Brain microvascular endothelial cell (primary cell): Measurements from ENCODE around the gene S100A3.
"Not testable (repeated sequence)": the region's sequence is repeated elsewhere in the genome, so short reads cannot be mapped to it uniquely, and the experiment has no call there.

Experiments
- DNase-seq: peaks from one replicate; pipeline ENCODE4 v3.0.0-alpha.2; 2020
- H3K27ac ChIP-seq: fragments of 250-450 bp; sonication (Bioruptor Pico); 2 replicates; pipeline ENCODE4 v1.5.1; 2020; ENCODE audit warnings: mild to moderate bottlenecking, moderate library complexity
- H3K27me3 ChIP-seq: fragments of 250-450 bp; sonication (Bioruptor Pico); replicated peaks from 2 replicates; pipeline ENCODE4 v1.5.1; 2020; ENCODE audit warnings: mild to moderate bottlenecking
- H3K36me3 ChIP-seq: fragments of 250-450 bp; sonication (Bioruptor Pico); replicated peaks from 2 replicates; pipeline ENCODE4 v1.5.1; 2020; ENCODE audit warnings: mild to moderate bottlenecking
- H3K4me3 ChIP-seq: 2 replicates; pipeline ENCODE4 v1.5.1; 2011; ENCODE audit warnings: low read depth, mild to moderate bottlenecking, control low read depth, low read length, moderate library complexity
- in situ Hi-C: cut with HindIII; loops from 2 replicates; pipeline ENCODE4 v1.10.0; 2017; ENCODE audit warnings: low sequenced_read_pairs, low pct_ligation_motif_present
- TF ChIP-seq, protein P1 (sequence below): IDR thresholded peaks from 2 replicates; pipeline ENCODE4 v1.5.1; 2011; ENCODE audit warnings: low read depth, mild to moderate bottlenecking, moderate library complexity, low read length, control low read depth, inconsistent platforms; ENCODE audit errors: missing control alignments

S100A3 gene

DNA sequence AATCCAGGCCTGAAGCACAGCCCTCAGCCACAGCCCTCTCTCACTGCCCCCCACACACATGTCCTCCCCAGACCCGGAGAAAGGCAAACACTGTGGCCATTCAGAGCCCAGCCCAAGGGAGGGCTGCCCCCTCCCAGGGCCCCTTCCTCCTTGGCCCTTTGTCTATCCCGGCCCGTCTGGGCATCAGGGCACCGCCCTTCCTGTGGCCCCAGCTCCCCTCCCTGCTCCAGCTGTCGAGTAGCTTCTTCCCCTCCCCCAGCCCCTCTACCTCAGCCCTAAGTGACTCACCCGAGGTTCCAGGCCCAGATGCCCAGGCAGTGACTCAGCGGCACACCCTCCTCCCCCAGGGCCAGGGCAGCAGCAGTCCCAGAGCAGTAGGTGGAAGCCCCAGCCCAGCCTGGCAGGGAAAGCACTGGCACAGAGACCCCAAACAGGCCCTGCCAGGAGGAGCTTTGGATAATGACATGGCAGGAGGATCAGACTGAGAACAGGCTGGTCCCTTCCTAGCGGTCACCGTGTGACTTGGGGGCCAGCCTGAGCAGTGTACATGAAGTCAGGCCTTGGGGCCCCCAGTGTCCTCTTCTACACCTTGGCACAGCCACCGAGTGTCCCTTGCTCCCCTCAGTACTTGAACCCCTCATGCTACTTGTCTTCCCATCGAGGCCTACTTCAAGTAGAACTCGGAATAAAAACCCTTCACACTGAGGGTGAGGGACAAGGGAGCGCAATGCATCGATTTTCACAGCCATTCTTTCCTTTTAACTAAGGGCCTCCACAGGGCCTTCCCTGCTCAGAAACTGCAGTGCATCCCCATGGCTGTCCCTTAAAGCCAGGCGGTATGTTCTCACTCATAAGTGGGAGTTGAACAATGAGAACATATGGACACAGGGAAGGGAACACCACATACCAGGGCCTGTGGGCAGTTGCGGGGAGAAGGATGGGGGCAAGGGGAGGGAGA lies 17.6 kb upstream of the S100A3 start:
- Histone ChIP-seq H3K27me3 (no peaks in the 10 kb centered on the region), H3K27ac (peak overlapping the region; percentile 97), H3K4me3 (no peak overlapping the region), H3K36me3 (no peaks in the 10 kb centered on the region)
- in situ Hi-C loops, result no loop called here
- peak; percentile 98 for DNase-seq
- TF ChIP-seq, protein P1, sequence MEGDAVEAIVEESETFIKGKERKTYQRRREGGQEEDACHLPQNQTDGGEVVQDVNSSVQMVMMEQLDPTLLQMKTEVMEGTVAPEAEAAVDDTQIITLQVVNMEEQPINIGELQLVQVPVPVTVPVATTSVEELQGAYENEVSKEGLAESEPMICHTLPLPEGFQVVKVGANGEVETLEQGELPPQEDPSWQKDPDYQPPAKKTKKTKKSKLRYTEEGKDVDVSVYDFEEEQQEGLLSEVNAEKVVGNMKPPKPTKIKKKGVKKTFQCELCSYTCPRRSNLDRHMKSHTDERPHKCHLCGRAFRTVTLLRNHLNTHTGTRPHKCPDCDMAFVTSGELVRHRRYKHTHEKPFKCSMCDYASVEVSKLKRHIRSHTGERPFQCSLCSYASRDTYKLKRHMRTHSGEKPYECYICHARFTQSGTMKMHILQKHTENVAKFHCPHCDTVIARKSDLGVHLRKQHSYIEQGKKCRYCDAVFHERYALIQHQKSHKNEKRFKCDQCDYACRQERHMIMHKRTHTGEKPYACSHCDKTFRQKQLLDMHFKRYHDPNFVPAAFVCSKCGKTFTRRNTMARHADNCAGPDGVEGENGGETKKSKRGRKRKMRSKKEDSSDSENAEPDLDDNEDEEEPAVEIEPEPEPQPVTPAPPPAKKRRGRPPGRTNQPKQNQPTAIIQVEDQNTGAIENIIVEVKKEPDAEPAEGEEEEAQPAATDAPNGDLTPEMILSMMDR, result no peak

DNA sequence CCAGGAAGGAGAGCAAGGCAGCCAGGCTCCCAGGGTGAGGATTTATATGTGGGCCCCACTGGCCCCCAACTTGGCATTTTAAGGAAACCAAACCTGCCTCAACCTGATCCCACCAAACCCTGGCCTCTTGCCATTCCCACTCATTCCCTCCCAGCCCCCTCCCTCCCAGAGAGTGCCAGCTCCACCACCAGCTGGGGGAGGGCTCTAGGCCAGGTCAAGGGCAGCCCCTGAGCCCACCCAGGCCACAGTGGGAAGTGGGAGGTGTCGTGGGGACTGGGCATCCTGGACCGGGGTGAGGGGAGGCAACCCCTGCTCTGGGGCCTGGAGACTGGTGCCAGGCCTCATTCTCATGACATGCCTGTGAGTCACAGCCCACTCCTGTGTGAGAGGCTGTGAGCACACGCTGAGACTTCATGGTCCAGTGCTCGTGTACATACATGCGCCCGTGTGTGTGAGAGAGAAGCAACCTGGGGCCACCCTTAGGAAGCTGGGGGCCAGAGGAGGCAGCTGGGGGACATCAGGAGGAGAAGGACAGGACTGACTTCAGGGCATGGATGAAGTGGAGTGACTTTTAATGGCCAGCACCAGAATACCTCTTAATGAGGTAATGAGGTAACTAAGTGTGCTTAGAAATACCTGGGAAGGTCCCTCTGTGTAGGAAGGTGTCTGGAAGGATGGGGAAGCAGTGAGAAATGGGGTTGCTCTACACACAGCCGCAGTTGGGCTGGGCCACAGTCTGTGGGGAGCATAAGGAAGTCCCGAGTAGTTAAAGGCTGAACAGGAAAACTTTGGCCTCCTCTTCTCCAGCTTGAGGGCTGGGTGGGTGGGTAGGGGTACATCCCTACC lies 16.7 kb upstream of the S100A3 start, which contains the start of gene S100A2:
TSS of gene S100A2 (minus strand) at position 316 of the 846 bp plus-strand sequence. CDS start 1,967 bp downstream, outside the sequence.
- H3K4me3 ChIP-seq, result no peak within 1 kb of the TSS
- TF ChIP-seq, protein P1, result no peak
- DNase-seq, result peak; percentile 77
- H3K27me3 ChIP-seq, result no peaks in the 10 kb centered on the region
- peak within 1 kb of the TSS; percentile 97 for H3K27ac ChIP-seq
- in situ Hi-C loops, result no loop called here
- no peaks in the 10 kb centered on the region for H3K36me3 ChIP-seq

DNA sequence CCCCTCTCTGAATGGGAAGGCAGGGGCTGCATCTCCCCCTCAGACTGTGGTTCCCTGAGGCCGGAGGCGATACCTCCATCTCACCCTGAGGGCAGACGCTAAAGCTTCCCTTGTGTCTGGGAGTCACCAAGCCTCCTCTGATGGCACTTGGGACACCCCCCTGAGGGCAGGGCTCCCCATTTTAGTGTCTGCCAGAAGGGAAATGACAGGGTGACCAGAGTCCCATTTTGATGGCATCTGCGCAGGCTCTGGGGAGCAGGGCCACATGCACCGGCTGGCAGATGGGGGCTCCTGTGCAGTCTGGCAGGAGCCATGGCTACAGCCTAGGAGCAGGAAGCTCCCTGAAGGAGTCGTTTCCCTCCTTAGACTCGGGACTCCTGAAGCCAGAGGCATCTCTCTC lies 14.9 kb upstream of the S100A3 start:
- in situ Hi-C loops, result no loop called here
- no peaks in the 10 kb centered on the region for H3K36me3 ChIP-seq
- no peaks in the 10 kb centered on the region for H3K27me3 ChIP-seq
- H3K4me3 ChIP-seq, result no peak overlapping the region
- no peak for DNase-seq
- no peak overlapping the region for H3K27ac ChIP-seq
- TF ChIP-seq, protein P1, result no peak

DNA sequence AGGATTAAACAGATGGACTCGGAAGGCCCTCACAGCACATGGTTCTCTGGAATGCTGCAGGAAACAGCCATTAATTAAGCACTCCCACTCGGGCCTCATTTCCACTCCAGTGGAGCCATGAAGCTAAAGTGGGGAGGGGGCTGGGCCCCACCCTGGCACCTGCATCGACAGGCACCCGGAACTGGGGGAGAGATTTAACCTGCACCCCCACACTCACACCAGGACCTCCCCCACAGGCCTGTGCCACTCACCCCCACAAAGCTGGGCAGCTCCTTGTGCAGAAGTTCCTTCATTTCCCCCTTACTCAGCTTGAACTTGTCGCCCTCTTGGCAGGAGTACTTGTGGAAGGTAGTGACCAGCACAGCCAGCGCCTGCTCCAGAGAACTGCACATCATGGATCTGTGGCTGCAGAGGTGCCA lies 14.4 kb upstream of the S100A3 start:
- TF ChIP-seq, protein P1, result no peak
- no peak overlapping the region for H3K27ac ChIP-seq
- H3K27me3 ChIP-seq, result no peaks in the 10 kb centered on the region
- DNase-seq, result no peak
- in situ Hi-C loops, result no loop called here
- H3K36me3 ChIP-seq, result no peaks in the 10 kb centered on the region
- no peak overlapping the region for H3K4me3 ChIP-seq

DNA sequence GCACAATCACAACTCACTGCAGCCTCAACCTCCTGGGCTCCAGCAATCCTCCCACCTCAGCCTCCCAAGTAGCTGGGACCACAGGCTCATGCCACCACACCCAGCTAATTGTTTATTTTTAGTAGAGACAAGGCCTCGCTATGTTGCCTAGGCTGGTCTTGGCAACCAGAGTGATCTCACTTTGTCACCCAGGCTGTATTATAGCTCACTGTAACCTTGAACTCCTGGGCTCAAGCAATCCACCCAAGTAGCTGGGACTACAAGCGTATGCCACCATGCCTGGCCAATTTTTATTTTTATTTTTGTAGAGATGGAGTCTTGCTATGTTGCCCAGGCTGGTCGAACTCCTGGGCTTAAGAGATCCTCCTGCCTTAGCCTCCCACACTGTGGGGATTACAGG lies 13.0 kb upstream of the S100A3 start:
- H3K27me3 ChIP-seq, H3K36me3 ChIP-seq, H3K4me3 ChIP-seq, DNase-seq, in situ Hi-C loops, H3K27ac ChIP-seq: not testable (repeated sequence)

DNA sequence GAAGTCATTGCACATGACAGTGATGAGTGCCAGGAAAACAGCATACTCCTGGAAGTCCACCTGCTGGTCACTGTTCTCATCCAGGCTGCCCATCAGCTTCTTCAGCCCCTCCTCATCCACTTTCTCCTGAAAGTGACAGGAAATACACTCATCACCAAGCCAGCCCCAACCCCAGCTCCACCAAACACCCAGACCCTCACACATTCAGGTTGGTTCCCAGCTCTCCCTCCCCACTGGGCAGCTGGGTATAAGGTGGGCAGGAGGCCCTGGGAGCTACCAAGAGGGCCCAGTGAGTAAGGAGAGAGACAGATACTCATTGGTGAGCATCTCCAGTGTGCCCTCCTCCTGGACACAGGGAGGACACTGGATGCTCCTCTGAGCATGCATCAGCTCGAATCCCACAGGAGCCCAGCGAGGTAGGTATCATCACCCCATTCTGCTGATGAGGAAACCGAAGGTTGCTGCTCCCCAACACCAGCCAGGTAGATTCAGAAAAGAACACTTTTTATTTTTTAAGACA lies 12.5 kb upstream of the S100A3 start:
- no peak for DNase-seq
- in situ Hi-C loops, result no loop called here
- Histone ChIP-seq H3K27ac (no peak overlapping the region), H3K4me3 (no peak overlapping the region), H3K36me3 (no peaks in the 10 kb centered on the region), H3K27me3 (no peaks in the 10 kb centered on the region)
- TF ChIP-seq, protein P1, result no peak
